CD4-positive, alpha-beta T cell treated with Interleukin-6 for 4 hours (primary cell): ENCODE data around the gene JPH3.
"Not testable (repeated sequence)": the region's sequence is repeated elsewhere in the genome, so short reads cannot be mapped to it uniquely, and the experiment has no call there.

Experiments used
- DNase-seq: peaks from one replicate; pipeline ENCODE4 v3.0.0-alpha.2; 2020; ENCODE audit warnings: mixed read lengths

Gene JPH3

DNA sequence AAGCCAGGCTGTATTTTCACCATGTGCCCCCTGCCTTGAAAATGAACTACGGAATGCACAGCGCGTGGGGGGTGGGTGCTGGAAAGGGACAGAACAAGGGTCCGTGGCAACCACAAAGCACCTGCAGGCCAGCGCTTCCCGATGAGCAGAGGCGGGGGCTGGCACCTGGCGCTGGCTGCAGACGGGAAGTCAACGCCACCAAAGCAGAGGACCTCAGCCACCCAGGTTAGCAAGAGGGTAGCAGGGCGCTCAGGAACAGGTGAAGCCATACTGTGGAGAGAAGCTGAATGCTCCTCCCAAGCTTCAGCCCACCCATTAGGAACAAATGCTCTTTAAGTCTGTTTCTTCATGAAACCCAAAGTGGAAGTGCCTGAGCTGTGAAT, 98.8 kb downstream of the JPH3 start:
- no peak for DNase-seq

- DNase-seq, result no peak
Measured at GRCh38 chr16:87701505-87701921, 99.2 kb downstream of the JPH3 start.

GRCh38 chr16:87702325-87702811, 100.1 kb downstream of the JPH3 start:
- peak; percentile 55 for DNase-seq

GRCh38 chr16:87703071-87703470, 100.8 kb downstream of the JPH3 start:
- no peak for DNase-seq

DNA sequence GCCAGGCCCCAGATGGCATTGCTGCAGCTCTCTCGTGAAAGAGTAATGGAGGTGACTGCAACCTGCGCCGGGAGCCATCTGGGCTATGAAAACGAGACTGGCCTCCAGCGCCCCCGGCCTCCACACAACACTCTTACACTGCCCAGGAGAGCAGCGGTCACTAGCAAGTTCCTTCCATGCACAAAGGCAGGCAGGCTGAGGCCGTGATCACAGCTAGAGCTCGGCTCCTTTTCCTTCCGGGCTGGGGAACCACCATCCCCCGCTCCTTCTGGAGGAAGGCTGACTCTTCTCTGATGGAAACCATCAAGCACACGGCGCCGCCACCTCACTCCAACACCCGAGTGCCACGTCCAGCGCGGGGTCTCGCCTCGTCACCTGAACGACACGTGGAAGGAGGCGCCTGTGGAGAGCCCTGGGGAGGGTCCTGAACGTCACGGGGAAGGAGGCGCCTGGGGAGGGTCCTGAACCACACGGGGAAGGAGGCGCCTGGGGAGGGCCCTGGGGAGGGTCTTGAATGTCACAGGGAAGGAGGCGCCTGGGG, 101.6 kb downstream of the JPH3 start:
- DNase-seq, result no peak

GRCh38 chr16:87704754-87705353, 102.5 kb downstream of the JPH3 start:
- DNase-seq, result no peak

- DNase-seq, result no peak
Measured at GRCh38 chr16:87705771-87706277, 103.5 kb downstream of the JPH3 start.

DNA sequence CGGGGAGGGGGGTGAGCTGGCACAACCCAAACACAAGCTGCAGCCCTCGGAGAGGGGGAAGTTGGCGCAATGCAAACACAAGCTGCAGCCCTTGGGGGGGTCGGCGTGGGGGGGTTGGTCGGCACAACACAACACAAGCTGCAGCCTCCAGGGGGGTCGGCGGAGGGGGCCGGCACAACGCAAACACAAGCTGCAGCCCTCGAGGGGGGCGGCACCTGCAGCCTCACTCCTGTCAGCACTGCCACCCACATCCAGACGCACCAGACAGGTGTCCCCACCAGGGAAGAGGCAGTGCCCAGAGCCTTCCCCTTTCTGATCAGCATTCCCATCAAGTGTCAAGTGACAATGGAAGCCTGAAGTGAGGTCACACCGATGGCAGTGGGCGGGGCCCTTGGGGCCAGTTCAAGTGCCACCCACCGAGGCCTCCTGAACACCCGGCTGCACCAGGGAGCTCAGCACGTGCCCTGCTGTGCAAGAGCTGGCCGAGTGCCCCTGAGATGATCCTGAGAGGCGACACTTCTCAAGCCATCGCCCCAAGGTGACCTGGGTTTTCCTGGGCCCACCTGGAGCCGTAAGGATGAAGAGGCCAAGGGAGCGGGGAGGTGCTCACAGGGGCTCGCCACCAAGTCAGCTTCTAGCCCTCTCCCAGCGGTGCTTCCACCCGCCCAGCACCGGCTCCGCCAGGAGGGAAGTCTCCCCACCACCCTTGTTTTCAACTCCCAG, 104.1 kb downstream of the JPH3 start:
- no peak for DNase-seq

DNA sequence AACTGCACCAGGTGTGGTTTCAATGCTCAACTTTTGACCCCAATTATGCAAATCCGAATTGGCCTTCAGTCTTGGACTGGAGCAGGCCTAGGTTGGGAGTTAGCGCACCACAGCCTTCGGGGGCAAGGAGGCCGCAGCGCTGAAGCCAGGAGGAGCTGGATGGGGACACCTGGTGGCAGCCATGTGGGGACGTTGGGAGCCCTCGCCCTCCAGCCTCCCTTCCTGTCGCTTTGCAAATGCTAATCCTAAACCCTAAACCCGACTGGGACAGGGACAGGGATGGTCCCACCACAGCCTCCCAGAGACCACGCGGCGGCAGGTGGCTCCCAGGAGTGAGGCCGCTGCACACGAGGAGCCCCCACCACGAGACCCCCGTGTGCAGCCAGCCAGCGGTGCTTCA, 104.8 kb downstream of the JPH3 start:
- DNase-seq, result no peak

DNA sequence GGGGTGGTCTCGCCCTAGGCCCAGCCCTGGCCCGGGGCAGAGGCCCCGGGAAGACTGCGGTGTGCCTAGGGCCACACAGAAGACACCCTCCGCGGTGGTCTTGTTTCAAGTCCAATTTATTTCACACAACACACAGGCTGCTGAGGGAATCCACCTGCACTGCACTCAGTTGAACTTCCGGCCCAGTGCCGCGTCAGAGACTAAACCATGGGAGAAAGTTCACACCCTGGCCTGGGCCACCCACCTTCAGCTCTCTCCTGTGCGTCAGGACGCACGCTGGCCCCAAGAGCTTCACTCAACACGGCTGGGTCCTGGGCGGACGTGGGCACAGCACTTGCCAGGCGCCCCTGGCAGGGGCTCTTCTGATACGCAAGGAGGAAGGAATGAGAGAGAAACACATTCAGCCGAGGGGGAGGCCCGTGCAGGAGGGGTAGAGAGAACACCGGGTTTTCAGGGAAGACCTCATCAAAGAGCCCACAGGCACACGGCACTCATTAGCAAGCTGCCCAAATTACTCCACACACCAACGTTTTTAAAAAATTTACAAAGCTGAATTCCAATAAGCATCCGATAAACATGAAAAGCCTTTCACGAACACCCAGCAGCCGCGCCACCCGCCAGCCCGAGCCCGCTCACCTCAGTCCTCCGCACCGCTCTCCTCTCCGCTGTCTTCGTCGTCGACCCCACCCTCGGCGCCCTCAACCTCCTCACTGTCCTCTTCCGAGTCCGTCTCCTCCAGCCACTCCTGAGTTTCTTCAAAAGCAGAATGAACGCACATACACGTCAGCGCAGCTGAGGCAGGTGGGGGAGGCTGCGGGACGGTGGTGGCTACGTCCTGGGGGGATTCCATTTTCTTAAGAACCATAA, 105.6 kb downstream of the JPH3 start:
- DNase-seq, result no peak

- no peak for DNase-seq
Measured at GRCh38 chr16:87708881-87709638, 106.8 kb downstream of the JPH3 start.

- no peak for DNase-seq
Measured at GRCh38 chr16:87709677-87710076, 107.4 kb downstream of the JPH3 start.

DNA sequence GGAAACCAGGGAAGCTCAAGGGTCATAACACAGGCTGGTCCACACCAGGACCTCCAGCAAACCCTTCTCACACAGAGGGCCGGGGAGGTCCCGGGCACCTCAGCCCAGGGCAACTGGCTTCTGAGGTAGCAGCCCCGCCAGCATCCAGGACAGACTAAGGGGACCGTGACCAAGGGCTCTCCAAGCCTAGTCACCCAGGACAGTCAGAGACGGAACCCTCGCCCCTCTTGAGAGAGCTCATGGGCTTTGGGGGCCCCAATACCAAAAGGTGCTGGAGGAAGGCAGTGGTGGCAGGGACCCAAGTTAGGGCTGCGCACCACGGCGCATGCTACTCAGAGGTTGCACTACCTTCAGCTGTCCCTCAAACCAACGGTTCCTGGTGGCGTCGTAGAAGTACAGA, 108.6 kb downstream of the JPH3 start:
- DNase-seq, result no peak

- DNase-seq, result no peak
Measured at GRCh38 chr16:87712184-87712762, 110.0 kb downstream of the JPH3 start.

DNA sequence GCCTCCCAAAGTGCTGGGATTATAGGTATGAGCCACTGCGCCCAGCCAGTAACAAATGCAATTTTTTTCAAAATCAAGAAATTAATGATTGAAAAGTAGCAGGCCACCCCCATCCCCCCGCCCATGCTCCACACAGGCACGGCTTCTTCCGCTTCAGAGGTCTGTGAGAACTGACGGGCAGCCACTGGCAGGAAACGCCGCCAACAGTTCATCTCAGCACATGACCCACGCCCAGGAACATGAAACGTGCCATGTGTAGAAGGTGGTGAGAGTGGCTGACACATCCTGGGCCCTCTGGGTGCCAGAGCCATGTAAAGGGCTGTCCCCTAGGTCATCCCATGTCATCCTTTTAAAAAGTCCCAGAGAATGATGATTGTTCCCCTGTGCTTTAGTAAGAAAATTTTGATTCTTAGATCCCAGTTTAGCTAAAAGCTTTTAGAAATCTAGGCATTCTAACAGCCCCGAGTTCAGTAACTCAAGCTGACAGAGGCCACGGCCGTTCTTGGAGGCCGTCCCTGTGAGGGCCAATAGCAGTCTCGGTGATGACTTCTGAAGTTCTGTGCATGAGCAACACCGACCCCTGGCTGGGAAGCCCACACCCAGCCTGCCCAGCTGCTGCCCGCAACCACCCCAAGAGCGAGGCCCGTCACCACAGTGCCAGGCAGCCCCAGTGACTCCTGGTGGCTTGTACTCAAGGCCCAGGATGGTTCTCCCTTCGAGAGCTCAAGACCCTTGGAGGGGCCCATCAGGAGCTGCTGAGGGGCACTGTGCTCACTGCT, 111.3 kb downstream of the JPH3 start:
- peak; percentile 75 for DNase-seq

DNA sequence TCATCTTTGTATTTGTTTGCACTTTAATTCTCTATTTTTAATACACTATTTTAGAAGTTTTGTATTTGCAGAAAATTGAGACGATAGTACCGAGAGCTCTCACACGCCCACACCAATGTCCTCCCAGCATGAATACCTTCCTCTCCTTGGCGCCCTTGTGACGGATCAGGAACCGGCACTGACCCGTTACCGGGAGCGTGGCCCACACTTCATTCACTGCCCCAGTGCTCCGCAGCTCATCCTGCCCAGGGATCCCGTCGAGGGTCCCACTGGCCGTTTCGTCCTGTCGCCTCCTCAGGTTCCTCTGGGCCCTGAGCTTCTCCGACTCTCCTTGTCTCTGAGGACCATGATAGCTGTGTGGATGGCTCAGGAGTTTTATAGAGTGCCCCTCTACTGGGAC, 112.9 kb downstream of the JPH3 start:
- no peak for DNase-seq

- DNase-seq, result no peak
Measured at GRCh38 chr16:87715658-87716057, 113.3 kb downstream of the JPH3 start.

DNA sequence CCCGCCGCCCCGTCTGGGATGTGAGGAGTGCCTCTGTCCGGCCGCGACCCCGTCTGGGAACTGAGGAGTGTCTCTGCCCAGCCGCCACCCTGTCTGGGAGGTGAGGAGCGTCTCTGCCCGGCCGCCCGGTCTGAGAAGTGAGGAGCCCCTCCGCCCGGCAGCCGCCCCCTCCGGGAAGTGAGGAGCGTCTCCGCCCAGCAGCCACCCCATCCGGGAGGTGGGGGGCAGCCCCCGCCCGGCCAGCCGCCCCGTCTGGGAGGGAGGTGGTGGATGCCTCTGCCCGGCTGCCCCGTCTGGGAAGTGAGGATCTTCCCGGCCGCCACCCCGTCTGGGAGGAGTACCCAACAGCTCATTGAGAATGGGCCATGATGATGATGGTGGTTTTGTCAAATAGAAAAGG, 116.5 kb downstream of the JPH3 start:
- DNase-seq, result not testable (repeated sequence)

GRCh38 chr16:87720446-87720845, 118.1 kb downstream of the JPH3 start:
- DNase-seq, result no peak

DNA sequence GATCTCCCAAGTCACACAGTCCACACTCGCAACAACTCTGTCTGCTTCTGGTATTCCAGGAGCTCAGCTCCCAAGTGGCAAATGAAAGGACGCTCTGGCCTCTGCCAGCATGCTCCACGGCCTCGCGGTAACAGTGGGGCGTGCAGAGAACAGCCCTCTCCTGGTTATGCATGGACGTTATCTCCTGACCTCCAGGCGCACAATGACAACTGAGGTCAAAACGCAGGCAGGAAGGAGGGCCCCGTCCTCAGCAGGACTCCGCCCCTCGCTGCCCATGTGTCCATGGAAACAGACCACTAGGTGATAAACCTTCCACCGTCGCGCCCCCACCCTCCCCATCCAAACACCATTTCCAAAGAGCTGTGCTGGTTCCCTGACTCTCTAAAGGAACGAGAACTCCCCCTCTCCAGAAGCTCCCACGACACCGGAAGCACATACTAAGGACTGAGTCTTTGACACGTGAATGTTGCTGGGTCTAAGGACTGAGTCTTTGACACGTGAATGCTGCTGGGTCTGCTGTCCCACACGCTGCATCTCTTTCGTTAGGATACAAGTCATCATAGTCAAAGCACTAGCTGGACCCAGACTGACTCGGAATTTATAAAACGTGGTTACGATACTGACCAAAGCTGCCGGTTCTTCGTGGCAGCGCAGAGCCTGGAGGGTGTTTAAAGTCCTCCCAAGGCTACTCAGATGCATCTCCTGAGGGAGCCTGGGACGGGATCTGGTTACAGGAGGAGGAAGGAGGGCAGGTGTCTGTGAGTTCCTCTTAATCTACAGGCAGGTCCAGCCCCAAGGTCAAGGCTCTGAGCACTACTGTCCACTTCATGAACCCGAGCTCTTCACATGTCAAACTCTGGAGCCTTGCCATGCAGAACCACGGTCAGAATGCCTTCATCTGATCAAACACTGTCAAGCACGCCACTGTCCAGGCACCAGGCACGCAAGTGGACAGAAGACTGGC, 119.6 kb downstream of the JPH3 start:
- no peak for DNase-seq
